ENCODE measurements around the gene ZNF423. TPM values are rescaled to one million over a fixed set of nuclear protein-coding genes. Genes with fewer than 3 reads are reported as not detected.

Gene ZNF423
- total RNA-seq, 1 donor from 2014 or later = 10.6 TPM

DNA sequence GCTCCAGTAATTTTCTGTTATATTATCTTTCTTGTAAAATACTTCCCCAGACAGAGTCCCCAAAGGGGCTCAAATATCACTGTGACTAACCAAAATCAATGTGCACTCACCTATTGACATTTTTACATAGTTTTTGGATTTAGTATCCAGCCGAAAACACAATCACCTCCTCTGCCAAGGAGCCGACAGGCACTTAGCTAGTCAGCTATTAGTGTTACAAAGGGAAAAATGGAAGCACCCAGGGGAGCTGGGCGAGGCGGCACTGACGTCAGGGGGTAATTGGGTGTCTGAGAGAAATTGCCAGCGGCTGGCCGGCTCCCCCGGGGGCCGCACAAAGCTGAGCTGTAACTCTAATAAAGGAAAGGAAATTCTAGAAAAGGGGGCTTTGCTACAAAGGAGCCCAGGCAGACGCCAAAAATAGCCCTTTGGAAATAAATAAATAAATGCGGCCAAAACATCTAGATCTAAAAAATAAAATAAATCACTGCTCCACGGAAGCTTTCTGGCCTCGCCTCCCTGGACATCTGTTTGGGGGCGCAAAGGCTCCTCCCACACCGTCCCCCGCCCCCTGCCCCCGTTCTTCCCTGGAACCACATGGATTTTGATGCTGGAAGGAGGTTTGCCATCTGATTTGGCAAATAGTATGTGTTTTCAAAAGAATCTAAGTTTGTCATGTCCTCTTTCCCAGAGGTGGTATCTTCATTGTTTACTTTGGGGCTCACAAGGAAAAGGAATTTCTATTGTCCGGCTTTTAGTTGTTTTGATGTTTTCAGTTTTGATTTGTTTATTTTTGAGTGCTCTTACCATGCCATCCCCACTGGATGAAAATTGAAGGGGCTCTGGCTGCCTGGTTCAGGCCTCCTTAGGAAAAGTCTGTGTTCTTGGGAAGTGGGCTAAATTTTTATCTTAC lies 156.7 kb downstream of the ZNF423 start:
- H3K4me3 Mint-ChIP-seq (ENCODE audit: unreplicated experiment) = no peak overlapping the region
- no peak for FAIRE-seq

DNA sequence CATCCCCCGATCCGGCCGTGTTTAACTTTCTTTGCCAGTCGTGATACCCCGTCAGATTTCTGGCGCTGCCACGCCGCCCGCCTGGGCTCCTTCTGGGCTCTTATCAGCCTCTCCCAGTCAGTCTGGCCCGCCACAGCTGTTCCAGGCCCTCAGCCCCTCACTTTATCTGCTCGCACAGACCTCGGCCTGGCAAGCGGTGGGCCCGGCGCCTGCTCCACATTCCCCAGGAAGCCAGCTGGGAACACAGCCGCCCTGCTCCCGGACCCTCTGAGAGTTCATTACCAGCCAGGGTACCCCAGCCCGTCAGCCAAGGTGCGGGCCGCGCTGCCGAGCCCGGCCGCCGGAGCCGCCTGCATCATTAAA lies 157.5 kb downstream of the ZNF423 start:
- H3K9me3 Mint-ChIP-seq (ENCODE audit: unreplicated experiment) = no peaks in the 10 kb centered on the region
- no peaks in the 10 kb centered on the region for H4K20me1 ChIP-seq (ENCODE audit: insufficient read depth, low read length)
- H3K4me3 ChIP-seq (ENCODE audit: insufficient read depth, low read depth, low read length) = no peak overlapping the region
- H3K36me3 ChIP-seq (ENCODE audit: insufficient read depth, low read length) = no peaks in the 10 kb centered on the region
- H3K79me2 ChIP-seq (ENCODE audit: insufficient read depth, low read length) = no peaks in the 10 kb centered on the region
- TF ChIP-seq, protein P1, sequence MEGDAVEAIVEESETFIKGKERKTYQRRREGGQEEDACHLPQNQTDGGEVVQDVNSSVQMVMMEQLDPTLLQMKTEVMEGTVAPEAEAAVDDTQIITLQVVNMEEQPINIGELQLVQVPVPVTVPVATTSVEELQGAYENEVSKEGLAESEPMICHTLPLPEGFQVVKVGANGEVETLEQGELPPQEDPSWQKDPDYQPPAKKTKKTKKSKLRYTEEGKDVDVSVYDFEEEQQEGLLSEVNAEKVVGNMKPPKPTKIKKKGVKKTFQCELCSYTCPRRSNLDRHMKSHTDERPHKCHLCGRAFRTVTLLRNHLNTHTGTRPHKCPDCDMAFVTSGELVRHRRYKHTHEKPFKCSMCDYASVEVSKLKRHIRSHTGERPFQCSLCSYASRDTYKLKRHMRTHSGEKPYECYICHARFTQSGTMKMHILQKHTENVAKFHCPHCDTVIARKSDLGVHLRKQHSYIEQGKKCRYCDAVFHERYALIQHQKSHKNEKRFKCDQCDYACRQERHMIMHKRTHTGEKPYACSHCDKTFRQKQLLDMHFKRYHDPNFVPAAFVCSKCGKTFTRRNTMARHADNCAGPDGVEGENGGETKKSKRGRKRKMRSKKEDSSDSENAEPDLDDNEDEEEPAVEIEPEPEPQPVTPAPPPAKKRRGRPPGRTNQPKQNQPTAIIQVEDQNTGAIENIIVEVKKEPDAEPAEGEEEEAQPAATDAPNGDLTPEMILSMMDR (IDR thresholded peaks at IDR 0.05; ENCODE audit: insufficient read depth, low read depth, low read length) = no peak
- TF ChIP-seq EZH2 (IDR thresholded peaks at IDR 0.05; ENCODE audit: insufficient read depth, low read length) = no peak
- FAIRE-seq = no peak
- peaks cover 36% of the 10 kb centered on the region for H3K4me1 ChIP-seq (ENCODE audit: insufficient read depth, low read length)
- H3K36me3 Mint-ChIP-seq (ENCODE audit: low read depth, unreplicated experiment) = no peaks in the 10 kb centered on the region
- H3K27ac Mint-ChIP-seq (ENCODE audit: unreplicated experiment) = no peak overlapping the region
- H3K4me2 ChIP-seq (ENCODE audit: low read length) = peak overlapping the region; percentile 52
- peak; percentile 16 for DNase-seq (ENCODE audit: low read depth)
- H3K27me3 ChIP-seq (ENCODE audit: insufficient read depth, low read length) = no peaks in the 10 kb centered on the region
- H3K27me3 Mint-ChIP-seq (ENCODE audit: low read depth, unreplicated experiment) = peaks cover 2% of the 10 kb centered on the region
- peak overlapping the region; percentile 74 for H2AFZ ChIP-seq (ENCODE audit: low read depth, low read length)
- H3K9ac ChIP-seq (ENCODE audit: low read length) = peak overlapping the region; percentile 26
- H3K4me1 Mint-ChIP-seq (ENCODE audit: low read depth, unreplicated experiment) = peaks cover 22% of the 10 kb centered on the region
- H3K27ac ChIP-seq (ENCODE audit: low read depth, low read length) = no peak overlapping the region
- H3K4me3 Mint-ChIP-seq (ENCODE audit: unreplicated experiment) = no peak overlapping the region
- no peaks in the 10 kb centered on the region for H3K9me3 ChIP-seq (ENCODE audit: insufficient read depth, low read depth, low read length)

More for the DNA sequence above, 156.7 kb downstream of the ZNF423 start:
- no peak overlapping the region for H3K4me3 ChIP-seq (ENCODE audit: insufficient read depth, low read depth, low read length)
- H3K27ac ChIP-seq (ENCODE audit: low read depth, low read length) = no peak overlapping the region
- no peaks in the 10 kb centered on the region for H3K9me3 Mint-ChIP-seq (ENCODE audit: unreplicated experiment)
- TF ChIP-seq, protein P1 (IDR thresholded peaks at IDR 0.05; ENCODE audit: insufficient read depth, low read depth, low read length) = no peak
- TF ChIP-seq EZH2 (IDR thresholded peaks at IDR 0.05; ENCODE audit: insufficient read depth, low read length) = no peak
- no peaks in the 10 kb centered on the region for H3K36me3 Mint-ChIP-seq (ENCODE audit: low read depth, unreplicated experiment)
- no peaks in the 10 kb centered on the region for H3K27me3 ChIP-seq (ENCODE audit: insufficient read depth, low read length)
- H3K36me3 ChIP-seq (ENCODE audit: insufficient read depth, low read length) = no peaks in the 10 kb centered on the region
- H3K9ac ChIP-seq (ENCODE audit: low read length) = peak overlapping the region; percentile 26
- no peaks in the 10 kb centered on the region for H3K9me3 ChIP-seq (ENCODE audit: insufficient read depth, low read depth, low read length)
- H3K79me2 ChIP-seq (ENCODE audit: insufficient read depth, low read length) = no peaks in the 10 kb centered on the region
- H3K4me2 ChIP-seq (ENCODE audit: low read length) = peak overlapping the region; percentile 52
- H3K27me3 Mint-ChIP-seq (ENCODE audit: low read depth, unreplicated experiment) = peaks cover 1% of the 10 kb centered on the region
- H3K27ac Mint-ChIP-seq (ENCODE audit: unreplicated experiment) = no peak overlapping the region
- H3K4me1 ChIP-seq (ENCODE audit: insufficient read depth, low read length) = peaks cover 36% of the 10 kb centered on the region
- H4K20me1 ChIP-seq (ENCODE audit: insufficient read depth, low read length) = no peaks in the 10 kb centered on the region
- H3K4me1 Mint-ChIP-seq (ENCODE audit: low read depth, unreplicated experiment) = peaks cover 22% of the 10 kb centered on the region
- peak; percentile 27 for DNase-seq (ENCODE audit: low read depth)
- H2AFZ ChIP-seq (ENCODE audit: low read depth, low read length) = peak overlapping the region; percentile 74

All from astrocyte (in vitro differentiated cells and primary cell).